Heart left ventricle (tissue), 13 donors: ENCODE data around the gene LTBR.

Experiments
- CTCF ChIP-seq, 12 donors: fragments of 200-600 bp; sonication (generic) in 4 of 12; IDR thresholded peaks; one replicate each; pipeline versions ENCODE4 v1.5.0 to v1.8.0; 2018 to 2022; ENCODE audit warnings: antibody characterized with exemption in 12 of 12, mild to moderate bottlenecking in 5 of 12
- POLR2A ChIP-seq, 2 donors: fragments of 450-650 bp; IDR thresholded peaks; one replicate each; pipeline ENCODE4 v1.6.1; 2017; ENCODE audit warnings: antibody characterized with exemption in 2 of 2, mild to moderate bottlenecking in 2 of 2, moderate library complexity in 2 of 2
- donor health status: ischemic (EF 13 %, LVEDD 7.1; RV severe dilation, severe dysfunction).
- donor health status: DM: no; HTN: yes; CAD: no.
- donor health status: DM: no; HTN: no; CAD: no.
- donor health status: ischemic (EF 25% LVEDD 6.9; RV normal size, moderate dysfunction).
- donor health status: ischemic (EF 25% LVEDD 5.7; RV mildly dilated, moderate dysfunction).
- donor health status: ischemic (EF 35%, LVEDD 5.7; RV mildly dilated, moderate dysfunction).
- donor health status: nonischemic (EF 11% LVEDD 7.7; RV severe dilation, severe dysfunction).
- donor health status: DM: yes; HTN: yes; CAD: no.
- donor health status: PGD.
- donor health status: ischemic (EF 29% LVEDD 5.4; RV normal size, mild dysfunction).
- donor health status: nonischemic (EF 23%, LVEDD 6.1; RV moderate dilation, normal function).

- no peak for TF ChIP-seq CTCF (IDR thresholded peaks at IDR 0.05)
- TF ChIP-seq POLR2A (IDR thresholded peaks at IDR 0.05): no peak
Observed at GRCh38 chr12:6361834-6362233, 22.1 kb upstream of the LTBR start.
